Measurements from ENCODE around the gene PAX2.

The PAX2 gene

GRCh38 chr10:100858747-100859483, 113.5 kb downstream of the PAX2 start:
- Histone ChIP-seq H3K27me3 (ENCODE audit: low read length) (no peaks in the 10 kb centered on the region), H3F3A (ENCODE audit: insufficient read depth) (no peaks in the 10 kb centered on the region)

GRCh38 chr10:100859484-100859763, 114.0 kb downstream of the PAX2 start:
- Histone ChIP-seq H3K9me3 (ENCODE audit: insufficient read depth, low read length) (no peaks in the 10 kb centered on the region), H3K36me3 (ENCODE audit: low read length) (no peaks in the 10 kb centered on the region), H3K9me2 (replicated peaks; ENCODE audit: insufficient read depth, low read length) (no peaks in the 10 kb centered on the region), H4K20me1 (ENCODE audit: low read depth, low read length) (no peaks in the 10 kb centered on the region), H3F3A (ENCODE audit: insufficient read depth) (no peaks in the 10 kb centered on the region), H3K27me3 (ENCODE audit: low read length) (no peaks in the 10 kb centered on the region), H3K4me2 (ENCODE audit: low read depth, low read length, poor library complexity, severe bottlenecking) (no peak overlapping the region), H3K79me2 (ENCODE audit: insufficient read depth, low read length) (no peaks in the 10 kb centered on the region), H3K4me3 (ENCODE audit: insufficient read depth, low read length, poor library complexity, severe bottlenecking) (no peak overlapping the region), H2AFZ (ENCODE audit: low read depth, low read length, severe bottlenecking) (no peak overlapping the region), H3K9ac (ENCODE audit: low read length) (no peak overlapping the region), H3K27ac (ENCODE audit: low read depth, low read length) (no peak overlapping the region)
- TF ChIP-seq CTCF (IDR thresholded peaks at IDR 0.05; ENCODE audit: insufficient read depth, low read length, poor library complexity, severe bottlenecking) = no peak
- TF ChIP-seq EZH2phosphoT487 (conservative IDR thresholded peaks at IDR 0.05; ENCODE audit: low read length) = no peak

More at GRCh38 chr10:100858747-100859483, 113.5 kb downstream of the PAX2 start:
- H3K36me3 ChIP-seq (ENCODE audit: low read length) = no peaks in the 10 kb centered on the region
- no peak overlapping the region for H3K4me2 ChIP-seq (ENCODE audit: low read depth, low read length, poor library complexity, severe bottlenecking)
- H3K4me3 ChIP-seq (ENCODE audit: insufficient read depth, low read length, poor library complexity, severe bottlenecking) = no peak overlapping the region
- TF ChIP-seq CTCF (IDR thresholded peaks at IDR 0.05; ENCODE audit: insufficient read depth, low read length, poor library complexity, severe bottlenecking) (no peak), EZH2phosphoT487 (conservative IDR thresholded peaks at IDR 0.05; ENCODE audit: low read length) (no peak)
- no peak overlapping the region for H2AFZ ChIP-seq (ENCODE audit: low read depth, low read length, severe bottlenecking)
- no peaks in the 10 kb centered on the region for H4K20me1 ChIP-seq (ENCODE audit: low read depth, low read length)
- H3K9ac ChIP-seq (ENCODE audit: low read length) = no peak overlapping the region
- H3K27ac ChIP-seq (ENCODE audit: low read depth, low read length) = no peak overlapping the region
- H3K79me2 ChIP-seq (ENCODE audit: insufficient read depth, low read length) = no peaks in the 10 kb centered on the region
- no peaks in the 10 kb centered on the region for H3K9me2 ChIP-seq (replicated peaks; ENCODE audit: insufficient read depth, low read length)
- no peaks in the 10 kb centered on the region for H3K9me3 ChIP-seq (ENCODE audit: insufficient read depth, low read length)

GRCh38 chr10:100863433-100863832, 118.1 kb downstream of the PAX2 start:
- H3K9me3 ChIP-seq (ENCODE audit: insufficient read depth, low read length) = no peaks in the 10 kb centered on the region
- H3K27ac ChIP-seq (ENCODE audit: low read depth, low read length) = no peak overlapping the region
- no peaks in the 10 kb centered on the region for H3K79me2 ChIP-seq (ENCODE audit: insufficient read depth, low read length)
- no peak overlapping the region for H3K9ac ChIP-seq (ENCODE audit: low read length)
- no peaks in the 10 kb centered on the region for H3K27me3 ChIP-seq (ENCODE audit: low read length)
- H4K20me1 ChIP-seq (ENCODE audit: low read depth, low read length) = no peaks in the 10 kb centered on the region
- H3K36me3 ChIP-seq (ENCODE audit: low read length) = no peaks in the 10 kb centered on the region
- TF ChIP-seq EZH2phosphoT487 (conservative IDR thresholded peaks at IDR 0.05; ENCODE audit: low read length) (no peak), CTCF (IDR thresholded peaks at IDR 0.05; ENCODE audit: insufficient read depth, low read length, poor library complexity, severe bottlenecking) (no peak)
- no peak overlapping the region for H2AFZ ChIP-seq (ENCODE audit: low read depth, low read length, severe bottlenecking)
- no peaks in the 10 kb centered on the region for H3F3A ChIP-seq (ENCODE audit: insufficient read depth)
- H3K9me2 ChIP-seq (replicated peaks; ENCODE audit: insufficient read depth, low read length) = no peaks in the 10 kb centered on the region
- no peak overlapping the region for H3K4me3 ChIP-seq (ENCODE audit: insufficient read depth, low read length, poor library complexity, severe bottlenecking)
- H3K4me2 ChIP-seq (ENCODE audit: low read depth, low read length, poor library complexity, severe bottlenecking) = no peak overlapping the region
